Tibial nerve (tissue), 4 donors: ENCODE data around the gene SLC7A9. TPM values are rescaled to one million over a fixed set of nuclear protein-coding genes. Genes with fewer than 3 reads are reported as not detected.

Experiments
- DNase-seq, 2 donors: peaks; one replicate each; pipeline ENCODE4 v3.0.0-alpha.2; 2019; ENCODE audit warnings: low spot score in 2 of 2
- H3K27ac ChIP-seq, 4 donors: fragments of 200-600 bp; sonication (generic) in 3 of 4; one replicate each; pipeline ENCODE4 v1.5.1; 2017 to 2019; ENCODE audit warnings: mild to moderate bottlenecking in 1 of 4
- H3K27me3 ChIP-seq, 2 donors: fragments of 200-600 bp; sonication (generic) in 1 of 2; one replicate each; pipeline versions ENCODE4 v1.5.1 to v1.6.0; 2017 to 2019
- H3K36me3 ChIP-seq, 3 donors: fragments of 200-600 bp; sonication (generic); one replicate each; pipeline ENCODE4 v1.5.1; 2018 to 2019
- H3K4me1 ChIP-seq, 4 donors: fragments of 200-600 bp; sonication (generic) in 3 of 4; one replicate each; pipeline ENCODE4 v1.5.1; 2017 to 2019
- H3K4me3 ChIP-seq, 4 donors: fragments of 200-600 bp; sonication (generic) in 3 of 4; one replicate each; pipeline ENCODE4 v1.5.1; 2017 to 2019; ENCODE audit warnings: mild to moderate bottlenecking in 1 of 4, moderate library complexity in 1 of 4
- H3K9me3 ChIP-seq, 4 donors: fragments of 200-600 bp; sonication (generic) in 3 of 4; one replicate each; pipeline ENCODE4 v1.5.1; 2017 to 2019
- CTCF ChIP-seq, 5 experiments: fragments of 200-600 bp in 3 of 5; fragments of 450-650 bp in 2 of 5; sonication (generic) in 3 of 5; IDR thresholded peaks; one replicate each; pipeline ENCODE4 v1.5.1; 2016 to 2019; ENCODE audit warnings: antibody characterized with exemption in 5 of 5, mild to moderate bottlenecking in 3 of 5, moderate library complexity in 2 of 5
- EP300 ChIP-seq, 2 donors: sonication (generic); formaldehyde crosslinking; IDR thresholded peaks; one replicate each; pipeline ENCODE4 v1.6.1; 2017; ENCODE audit warnings: antibody characterized with exemption in 2 of 2, mild to moderate bottlenecking in 1 of 2
- POLR2A ChIP-seq, 2 donors: fragments of 450-650 bp; IDR thresholded peaks; one replicate each; pipeline ENCODE4 v1.6.1; 2017; ENCODE audit warnings: antibody characterized with exemption in 2 of 2, mild to moderate bottlenecking in 2 of 2, moderate library complexity in 2 of 2
- WGBS, 2 donors: methylation state at CpG; one replicate each; pipeline ENCODE4 v1.1.5; 2018; 5-methylcytosine and 5-hydroxymethylcytosine counted together
- total RNA-seq, 4 donors: library from RNA; depleted of rRNA; stranded (reverse); fragments of >200 nt; gene quantifications; one replicate each; pipeline ENCODE4 v1.1.0, GENCODE V29; 2016

Gene SLC7A9
- total RNA-seq, 4 donors from 2014 or later = 1.6 TPM; not detected in 3

GRCh38 chr19:32874605-32875004, 5.0 kb upstream of the SLC7A9 start:
- peaks cover 0 to 6% (median 2%) of the 10 kb centered on the region in 4 donors for H3K4me1 ChIP-seq
- H3K9me3 ChIP-seq = no peaks in the 10 kb centered on the region
- TF ChIP-seq CTCF (IDR thresholded peaks at IDR 0.05) (no peak), EP300 (IDR thresholded peaks at IDR 0.05) (no peak), POLR2A (IDR thresholded peaks at IDR 0.05) (no peak)
- DNase-seq = no peak
- H3K27me3 ChIP-seq = no peaks in the 10 kb centered on the region
- H3K27ac ChIP-seq = no peak overlapping the region
- H3K4me3 ChIP-seq = no peak overlapping the region
- peaks cover 0 to 52% (median 0%) of the 10 kb centered on the region in 3 donors for H3K36me3 ChIP-seq
- 74 to 79% methylated on average over 9 of the region's 9 CpGs for WGBS, 2 donors

DNA sequence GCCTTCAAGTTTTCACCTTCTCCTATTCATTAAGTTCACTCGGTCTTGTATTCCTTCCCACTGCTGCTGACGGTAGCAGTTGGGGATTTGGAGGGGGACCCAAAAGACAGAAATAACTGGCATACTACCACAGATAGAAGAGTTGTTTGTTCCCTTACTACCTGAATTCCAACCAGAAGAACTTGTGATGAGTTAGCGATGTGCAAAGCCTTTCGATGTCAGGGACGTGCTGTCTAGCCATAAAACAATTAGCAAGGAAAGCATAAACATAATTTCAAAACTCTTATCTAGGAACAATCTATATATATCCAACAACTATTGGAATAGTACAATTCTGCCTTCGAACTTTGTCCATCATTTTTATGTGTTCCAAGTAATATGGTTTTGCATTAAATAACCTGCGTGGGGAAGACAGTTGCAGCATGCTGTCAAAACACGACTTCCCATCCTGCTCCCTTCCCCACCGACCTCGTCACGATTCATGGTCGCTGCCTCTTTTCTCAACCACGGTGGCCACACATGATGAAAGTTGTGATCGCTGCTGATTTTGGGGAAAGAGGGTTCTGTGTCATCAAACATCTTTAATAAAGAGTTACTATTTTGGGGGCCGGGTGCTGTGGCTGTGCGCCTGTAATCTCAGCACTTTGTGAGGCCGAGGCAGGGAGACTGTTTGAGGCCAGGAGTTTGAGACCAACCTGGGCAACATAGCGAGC, 3.8 kb upstream of the SLC7A9 start:
- 77 to 91% methylated on average over 18 of the region's 18 CpGs for WGBS, 2 donors
- no peak for TF ChIP-seq EP300 (IDR thresholded peaks at IDR 0.05)
- TF ChIP-seq CTCF (IDR thresholded peaks at IDR 0.05) = no peak
- TF ChIP-seq POLR2A (IDR thresholded peaks at IDR 0.05) = no peak
- no peak overlapping the region for H3K27ac ChIP-seq

DNA sequence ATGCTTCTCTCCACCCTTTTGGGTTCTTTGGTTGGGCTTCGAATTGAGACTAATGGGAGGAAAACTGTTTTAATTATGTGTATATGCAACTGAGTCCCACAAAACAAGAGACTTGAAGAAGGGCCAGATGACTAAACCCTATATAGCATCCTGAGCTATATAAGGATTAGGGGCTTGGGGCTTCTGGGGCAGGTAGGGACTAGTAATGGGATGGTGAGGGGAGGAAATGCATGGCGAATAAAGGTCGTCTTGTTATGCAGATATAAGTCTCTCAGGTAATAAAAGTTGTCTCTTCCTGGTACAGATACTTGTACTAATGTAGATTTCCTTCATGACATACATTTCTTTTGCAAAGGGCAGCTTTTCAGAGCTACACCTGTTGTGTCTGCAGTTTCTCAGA, 2.8 kb upstream of the SLC7A9 start:
- no peaks in the 10 kb centered on the region for H3K27me3 ChIP-seq
- peaks cover 0 to 6% (median 2%) of the 10 kb centered on the region in 4 donors for H3K4me1 ChIP-seq
- TF ChIP-seq POLR2A (IDR thresholded peaks at IDR 0.05) (no peak), EP300 (IDR thresholded peaks at IDR 0.05) (no peak), CTCF (IDR thresholded peaks at IDR 0.05) (no peak)
- peaks cover 0 to 30% (median 0%) of the 10 kb centered on the region in 3 donors for H3K36me3 ChIP-seq
- WGBS, 2 donors = 81 to 91% methylated on average over 3 of the region's 3 CpGs
- DNase-seq = no peak
- H3K9me3 ChIP-seq = no peaks in the 10 kb centered on the region
- no peak overlapping the region for H3K27ac ChIP-seq
- H3K4me3 ChIP-seq = no peak overlapping the region

More for the DNA sequence above, 3.8 kb upstream of the SLC7A9 start:
- Histone ChIP-seq H3K9me3 (no peaks in the 10 kb centered on the region), H3K4me3 (no peak overlapping the region), H3K27me3 (no peaks in the 10 kb centered on the region), H3K36me3 (peaks cover 0 to 40% (median 0%) of the 10 kb centered on the region in 3 donors), H3K4me1 (peaks cover 0 to 6% (median 2%) of the 10 kb centered on the region in 4 donors)
- no peak for DNase-seq

- no peaks in the 10 kb centered on the region for H3K9me3 ChIP-seq
- DNase-seq = no peak
- peaks cover 0 to 6% (median 2%) of the 10 kb centered on the region in 4 donors for H3K4me1 ChIP-seq
- H3K36me3 ChIP-seq = peaks cover 0 to 16% (median 0%) of the 10 kb centered on the region in 3 donors
- TF ChIP-seq EP300 (IDR thresholded peaks at IDR 0.05) (no peak), CTCF (IDR thresholded peaks at IDR 0.05) (no peak), POLR2A (IDR thresholded peaks at IDR 0.05) (no peak)
- WGBS, 2 donors = 49 to 51% methylated on average over 10 to 12 of the region's 12 CpGs
- no peak overlapping the region for H3K4me3 ChIP-seq
- H3K27ac ChIP-seq = no peak overlapping the region
- H3K27me3 ChIP-seq = no peaks in the 10 kb centered on the region
Measured at GRCh38 chr19:32870981-32871451, 1.4 kb upstream of the SLC7A9 start.

- Histone ChIP-seq H3K4me1 (peaks cover 0 to 6% (median 2%) of the 10 kb centered on the region in 4 donors), H3K36me3 (peaks cover 0 to 7% (median 0%) of the 10 kb centered on the region in 3 donors), H3K4me3 (no peak overlapping the region), H3K27me3 (no peaks in the 10 kb centered on the region), H3K9me3 (no peaks in the 10 kb centered on the region), H3K27ac (no peak overlapping the region)
- 70 to 73% methylated on average over 18 of the region's 18 CpGs for WGBS, 2 donors
- TF ChIP-seq POLR2A (IDR thresholded peaks at IDR 0.05) = no peak
- TF ChIP-seq CTCF (IDR thresholded peaks at IDR 0.05) = no peak
- TF ChIP-seq EP300 (IDR thresholded peaks at IDR 0.05) = no peak
- DNase-seq = no peak
Measured at GRCh38 chr19:32869966-32870573, 503 bp upstream of the SLC7A9 start.
